Measurements from ENCODE around the gene DIO2. TPM values are rescaled to one million over a fixed set of nuclear protein-coding genes. Genes with fewer than 3 reads are reported as not detected.

The DIO2 gene
- polyA plus RNA-seq, 2 of the 4 experiments (the other 2 are of a cell fraction) = 35.3 to 72.5 TPM

GRCh38 chr14:80167793-80168448, 43.4 kb downstream of the DIO2 start:
- DNase-seq (ENCODE audit: low read depth in 1 of 2, low spot score in 1 of 2) (no peak), ATAC-seq (no peak), FAIRE-seq (no peak)
- ChIA-PET CTCF (interaction anchor here (1.6 kb wide), 1 partner anchor 9 kb away, joined by 3 read pairs; no protein-coding TSS in a partner anchor), POLR2A (no interaction called here)
- Histone ChIP-seq H3K9me3 (no peaks in the 10 kb centered on the region), H3K27ac (no peak overlapping the region), H3K4me2 (no peak overlapping the region), H3K4me1 (no peaks in the 10 kb centered on the region), H3K4me3 (no peak overlapping the region)
- 68% methylated on average over 6 of the region's 6 CpGs for WGBS (ENCODE audit: missing lambda C conversion rate)
- TF ChIP-seq CBX2 (IDR thresholded peaks at IDR 0.05; ENCODE audit: borderline replicate concordance, low read depth) = no peak
- no peak for TF ChIP-seq HOXB5 (CRISPR knock-in tag; IDR thresholded peaks at IDR 0.05)
- TF ChIP-seq ZNF302 (CRISPR knock-in tag; IDR thresholded peaks at IDR 0.05) = no peak
- no peak for TF ChIP-seq EHF (CRISPR knock-in tag; IDR thresholded peaks at IDR 0.05)
- TF ChIP-seq POLR2A (IDR thresholded peaks at IDR 0.05; ENCODE audit: low read length) = no peak
- TF ChIP-seq HOXB13 (CRISPR knock-in tag; IDR thresholded peaks at IDR 0.05; ENCODE audit: low read depth) = no peak
- no peak for TF ChIP-seq GATA3 (IDR thresholded peaks at IDR 0.05; ENCODE audit: borderline replicate concordance)
- TF ChIP-seq HES2 (IDR thresholded peaks at IDR 0.05) = no peak
- TF ChIP-seq HDAC2 (IDR thresholded peaks at IDR 0.05) = no peak
- no peak for TF ChIP-seq CBX8 (IDR thresholded peaks at IDR 0.05)
- TF ChIP-seq ATOH8 (CRISPR knock-in tag; IDR thresholded peaks at IDR 0.05; ENCODE audit: low read depth) = no peak

GRCh38 chr14:80164991-80165721, 46.1 kb downstream of the DIO2 start:
- ATAC-seq (no peak), DNase-seq (ENCODE audit: low read depth in 1 of 2, low spot score in 1 of 2) (no peak), FAIRE-seq (no peak)
- ChIA-PET POLR2A (no interaction called here), CTCF (interaction anchor here (1.0 kb wide), 1 partner anchor 10 kb away, joined by 3 read pairs; no protein-coding TSS in a partner anchor)
- Histone ChIP-seq H3K27ac (no peak overlapping the region), H3K4me3 (no peak overlapping the region), H3K4me2 (no peak overlapping the region), H3K4me1 (no peaks in the 10 kb centered on the region), H3K9me3 (no peaks in the 10 kb centered on the region)
- TF ChIP-seq NFE2L2 (conservative IDR thresholded peaks at IDR 0.05; ENCODE audit: low read length) (no peak), ZSCAN20 (CRISPR knock-in tag; IDR thresholded peaks at IDR 0.05) (no peak), FOSL2 (IDR thresholded peaks at IDR 0.05) (no peak), FOSL2 (CRISPR knock-in tag; IDR thresholded peaks at IDR 0.05) (no peak)
- WGBS (ENCODE audit: missing lambda C conversion rate) = 51% methylated on average over 9 of the region's 9 CpGs

GRCh38 chr14:80152763-80153162, 58.5 kb downstream of the DIO2 start:
- peak; percentile 86 for TF ChIP-seq MAFK (IDR thresholded peaks at IDR 0.05; ENCODE audit: partially characterized antibody)
- TF ChIP-seq JUN (IDR thresholded peaks at IDR 0.05) = no peak
- Histone ChIP-seq H3K4me3 (no peak overlapping the region), H3K4me1 (no peaks in the 10 kb centered on the region), H3K4me2 (no peak overlapping the region), H3K27ac (no peak overlapping the region), H3K9me3 (no peaks in the 10 kb centered on the region)
- FAIRE-seq = no peak
- no peak for DNase-seq (ENCODE audit: low read depth in 1 of 2, low spot score in 1 of 2)
- no peak for ATAC-seq
- ChIA-PET POLR2A (no interaction called here), CTCF (no interaction called here)
- WGBS (ENCODE audit: missing lambda C conversion rate) = 52% methylated on average over 1 of the region's 1 CpG

GRCh38 chr14:80152166-80152565, 59.1 kb downstream of the DIO2 start:
- TF ChIP-seq TFCP2L1 (CRISPR knock-in tag; IDR thresholded peaks at IDR 0.05) (no peak), TP53 (CRISPR knock-in tag; IDR thresholded peaks at IDR 0.05) (no peak), SMC3 (IDR thresholded peaks at IDR 0.05) (no peak), CBX8 (IDR thresholded peaks at IDR 0.05) (no peak), ZSCAN20 (CRISPR knock-in tag; IDR thresholded peaks at IDR 0.05) (no peak), ATOH8 (CRISPR knock-in tag; IDR thresholded peaks at IDR 0.05; ENCODE audit: low read depth) (no peak), EP300 (IDR thresholded peaks at IDR 0.05) (no peak), CEBPB (IDR thresholded peaks at IDR 0.05) (no peak), FOSL2 (IDR thresholded peaks at IDR 0.05) (no peak), FOSL2 (CRISPR knock-in tag; IDR thresholded peaks at IDR 0.05) (no peak), ZNF302 (CRISPR knock-in tag; IDR thresholded peaks at IDR 0.05) (no peak), EHF (CRISPR knock-in tag; IDR thresholded peaks at IDR 0.05) (no peak), ZC3H11A (IDR thresholded peaks at IDR 0.05) (no peak), PBX3 (IDR thresholded peaks at IDR 0.05) (no peak), MAZ (IDR thresholded peaks at IDR 0.05; ENCODE audit: borderline replicate concordance, low read depth, low read length) (no peak), CHD4 (IDR thresholded peaks at IDR 0.05; ENCODE audit: borderline replicate concordance) (no peak), BCL3 (IDR thresholded peaks at IDR 0.05) (no peak)
- H3K4me3 ChIP-seq = no peak overlapping the region
- no peak overlapping the region for H3K27ac ChIP-seq
- FAIRE-seq (no peak), DNase-seq (ENCODE audit: low read depth in 1 of 2, low spot score in 1 of 2) (no peak), ATAC-seq (no peak)
- CTCF ChIA-PET = interaction anchor here (0.6 kb wide), 1 partner anchor 693 kb away, joined by 3 read pairs; no protein-coding TSS in a partner anchor
- H3K9me3 ChIP-seq = no peaks in the 10 kb centered on the region
- no peak overlapping the region for H3K4me2 ChIP-seq
- POLR2A ChIA-PET = no interaction called here
- H3K4me1 ChIP-seq = no peaks in the 10 kb centered on the region
